ENCODE results near the gene TCF25. TPM values are rescaled to one million over a fixed set of nuclear protein-coding genes. Genes with fewer than 3 reads are reported as not detected.
"Not testable (repeated sequence)": the region's sequence is repeated elsewhere in the genome, so short reads cannot be mapped to it uniquely, and the experiment has no call there.

TCF25 gene, protein sequence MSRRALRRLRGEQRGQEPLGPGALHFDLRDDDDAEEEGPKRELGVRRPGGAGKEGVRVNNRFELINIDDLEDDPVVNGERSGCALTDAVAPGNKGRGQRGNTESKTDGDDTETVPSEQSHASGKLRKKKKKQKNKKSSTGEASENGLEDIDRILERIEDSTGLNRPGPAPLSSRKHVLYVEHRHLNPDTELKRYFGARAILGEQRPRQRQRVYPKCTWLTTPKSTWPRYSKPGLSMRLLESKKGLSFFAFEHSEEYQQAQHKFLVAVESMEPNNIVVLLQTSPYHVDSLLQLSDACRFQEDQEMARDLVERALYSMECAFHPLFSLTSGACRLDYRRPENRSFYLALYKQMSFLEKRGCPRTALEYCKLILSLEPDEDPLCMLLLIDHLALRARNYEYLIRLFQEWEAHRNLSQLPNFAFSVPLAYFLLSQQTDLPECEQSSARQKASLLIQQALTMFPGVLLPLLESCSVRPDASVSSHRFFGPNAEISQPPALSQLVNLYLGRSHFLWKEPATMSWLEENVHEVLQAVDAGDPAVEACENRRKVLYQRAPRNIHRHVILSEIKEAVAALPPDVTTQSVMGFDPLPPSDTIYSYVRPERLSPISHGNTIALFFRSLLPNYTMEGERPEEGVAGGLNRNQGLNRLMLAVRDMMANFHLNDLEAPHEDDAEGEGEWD
- 210 TPM for total RNA-seq (ENCODE audit: unreplicated experiment)
- long read RNA-seq, transcript TCF25-203 (2 exons, 981 nt) = minor isoform, 5 of 119 reads
- long read RNA-seq, transcript TCF25-201 (18 exons, 2,233 nt) = major isoform, 64 of 119 reads
- long read RNA-seq, partial matches to known transcripts = 25 of 119 reads
- long read RNA-seq, other reads (novel, unspliced or antisense) = 24 of 119 reads

DNA sequence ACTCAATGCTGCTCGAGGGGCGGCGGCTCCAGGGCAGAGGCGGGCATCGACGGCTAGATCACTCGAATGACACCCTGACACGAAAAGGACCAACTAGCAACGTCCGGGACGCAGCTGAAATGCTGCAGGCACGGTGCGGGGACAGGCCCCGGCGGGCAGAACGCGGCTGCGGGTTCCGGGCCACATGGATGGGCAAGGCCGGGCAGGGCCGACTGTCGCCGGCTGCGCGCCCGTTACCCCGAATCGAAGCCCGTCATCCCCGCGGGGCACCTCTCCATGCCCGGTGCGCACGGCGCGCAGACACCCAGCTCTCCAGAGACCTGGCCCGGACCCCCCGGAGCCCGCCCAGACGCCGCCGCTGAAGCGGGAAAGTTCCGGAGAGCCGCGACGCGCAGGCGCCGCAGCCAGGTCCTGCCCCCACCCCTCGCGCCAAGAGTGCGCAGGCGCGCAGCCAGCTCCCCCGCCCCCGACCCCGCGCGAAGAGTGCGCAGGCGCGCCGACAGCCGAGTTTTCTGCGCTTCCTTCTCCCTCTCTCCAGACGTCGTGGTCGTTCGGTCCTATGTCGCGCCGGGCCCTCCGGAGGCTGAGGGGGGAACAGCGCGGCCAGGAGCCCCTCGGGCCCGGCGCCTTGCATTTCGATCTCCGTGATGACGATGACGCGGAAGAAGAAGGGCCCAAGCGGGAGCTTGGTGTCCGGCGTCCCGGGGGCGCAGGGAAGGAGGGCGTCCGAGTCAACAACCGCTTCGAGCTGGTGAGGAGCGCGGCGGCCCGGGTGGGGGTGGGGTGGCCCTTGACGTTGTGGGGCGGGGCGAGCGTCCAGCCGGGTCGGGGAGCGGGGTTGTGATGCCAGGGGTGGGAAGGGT is at the start of gene TCF25:
TCF25 (plus strand) TSS at position 484 of the 863 bp plus-strand sequence; CDS start at position 560, 76 bp downstream.
- H3K9me3 Mint-ChIP-seq (ENCODE audit: unreplicated experiment) = no peaks in the 10 kb centered on the region
- no peak for TF ChIP-seq CTCF (IDR thresholded peaks at IDR 0.05; ENCODE audit: unreplicated experiment)
- H3K4me1 Mint-ChIP-seq (ENCODE audit: unreplicated experiment) = peaks cover 2% of the 10 kb centered on the region
- peak; percentile 90 for DNase-seq (ENCODE audit: low spot score)
- peak within 1 kb of the TSS; percentile 88 for H3K27ac Mint-ChIP-seq (ENCODE audit: unreplicated experiment)
- peak within 1 kb of the TSS; percentile 93 for H3K4me3 Mint-ChIP-seq (ENCODE audit: unreplicated experiment)
- peaks cover 12% of the 10 kb centered on the region for H3K36me3 Mint-ChIP-seq (ENCODE audit: low read depth, unreplicated experiment)
- peaks cover 14% of the 10 kb centered on the region for H3K27me3 Mint-ChIP-seq (ENCODE audit: unreplicated experiment)

- H3K27ac Mint-ChIP-seq (ENCODE audit: unreplicated experiment); H3K4me3 Mint-ChIP-seq (ENCODE audit: unreplicated experiment); H3K9me3 Mint-ChIP-seq (ENCODE audit: unreplicated experiment); DNase-seq (ENCODE audit: low spot score); H3K27me3 Mint-ChIP-seq (ENCODE audit: unreplicated experiment); H3K4me1 Mint-ChIP-seq (ENCODE audit: unreplicated experiment); H3K36me3 Mint-ChIP-seq (ENCODE audit: low read depth, unreplicated experiment): not testable (repeated sequence)
Measured at GRCh38 chr16:89823824-89824148, 49.6 kb upstream of the TCF25 start.

- Mint-ChIP-seq H3K4me1 (ENCODE audit: unreplicated experiment) (peaks cover 2% of the 10 kb centered on the region), H3K27me3 (ENCODE audit: unreplicated experiment) (peaks cover 5% of the 10 kb centered on the region), H3K27ac (ENCODE audit: unreplicated experiment) (no peak overlapping the region), H3K9me3 (ENCODE audit: unreplicated experiment) (no peaks in the 10 kb centered on the region), H3K36me3 (ENCODE audit: low read depth, unreplicated experiment) (no peaks in the 10 kb centered on the region), H3K4me3 (ENCODE audit: unreplicated experiment) (peak overlapping the region; percentile 92)
- no peak for TF ChIP-seq CTCF (IDR thresholded peaks at IDR 0.05; ENCODE audit: unreplicated experiment)
- DNase-seq (ENCODE audit: low spot score) = no peak
Measured at GRCh38 chr16:89826531-89827382, 46.6 kb upstream of the TCF25 start.

DNA sequence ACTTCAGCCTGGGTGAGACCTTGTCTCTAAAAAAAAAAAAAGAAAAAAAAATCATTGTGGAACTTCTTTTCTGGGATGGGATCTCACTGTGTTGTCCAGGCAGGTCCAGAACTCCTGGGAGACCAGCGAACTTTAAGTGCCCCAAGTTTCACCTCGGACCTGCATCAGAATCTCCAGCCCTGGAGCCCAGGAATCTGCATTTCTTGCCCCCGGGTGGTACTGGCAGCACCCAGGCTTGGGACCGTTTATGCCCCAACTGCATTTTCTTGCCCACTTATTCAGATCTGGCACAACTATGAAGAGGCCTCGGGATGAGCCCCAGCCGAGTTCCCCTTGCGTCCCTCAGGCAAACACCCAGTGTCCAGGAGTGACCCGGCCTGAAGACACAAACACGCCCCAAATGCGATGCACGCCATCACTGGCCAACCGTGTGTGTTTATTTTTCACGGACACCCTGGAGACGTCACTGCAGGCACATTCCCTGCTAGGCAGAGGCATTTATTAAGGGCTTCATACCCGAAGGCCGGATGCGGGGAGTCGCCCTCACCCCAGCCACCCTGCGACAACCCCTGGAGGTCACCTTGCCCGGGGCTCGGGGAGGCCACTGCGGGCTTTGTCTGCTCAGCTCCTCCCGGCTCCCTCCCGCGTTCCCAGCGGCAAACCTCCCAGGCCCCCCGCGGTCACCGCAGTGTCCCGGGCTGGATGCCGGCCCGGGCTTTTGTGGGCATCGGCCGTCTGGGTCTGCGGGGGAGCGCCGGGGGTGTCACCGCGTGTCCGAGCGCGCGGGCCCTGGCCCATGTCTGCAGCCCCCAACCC is 45.8 kb upstream of the TCF25 start:
- Mint-ChIP-seq H3K4me3 (ENCODE audit: unreplicated experiment) (peak overlapping the region; percentile 92), H3K9me3 (ENCODE audit: unreplicated experiment) (no peaks in the 10 kb centered on the region), H3K27ac (ENCODE audit: unreplicated experiment) (no peak overlapping the region), H3K36me3 (ENCODE audit: low read depth, unreplicated experiment) (no peaks in the 10 kb centered on the region), H3K27me3 (ENCODE audit: unreplicated experiment) (peaks cover 9% of the 10 kb centered on the region), H3K4me1 (ENCODE audit: unreplicated experiment) (peaks cover 2% of the 10 kb centered on the region)
- peak; percentile 34 for DNase-seq (ENCODE audit: low spot score)
- no peak for TF ChIP-seq CTCF (IDR thresholded peaks at IDR 0.05; ENCODE audit: unreplicated experiment)
